ENCODE measurements around the gene PFDN1. TPM values are rescaled to one million over a fixed set of nuclear protein-coding genes. Genes with fewer than 3 reads are reported as not detected.
A peak's percentile ranks its signal among the peaks of the same experiment; 100 is the strongest.

PFDN1 gene
- total RNA-seq, 2 experiments from 2014 or later = 49.1 to 50.6 TPM

DNA sequence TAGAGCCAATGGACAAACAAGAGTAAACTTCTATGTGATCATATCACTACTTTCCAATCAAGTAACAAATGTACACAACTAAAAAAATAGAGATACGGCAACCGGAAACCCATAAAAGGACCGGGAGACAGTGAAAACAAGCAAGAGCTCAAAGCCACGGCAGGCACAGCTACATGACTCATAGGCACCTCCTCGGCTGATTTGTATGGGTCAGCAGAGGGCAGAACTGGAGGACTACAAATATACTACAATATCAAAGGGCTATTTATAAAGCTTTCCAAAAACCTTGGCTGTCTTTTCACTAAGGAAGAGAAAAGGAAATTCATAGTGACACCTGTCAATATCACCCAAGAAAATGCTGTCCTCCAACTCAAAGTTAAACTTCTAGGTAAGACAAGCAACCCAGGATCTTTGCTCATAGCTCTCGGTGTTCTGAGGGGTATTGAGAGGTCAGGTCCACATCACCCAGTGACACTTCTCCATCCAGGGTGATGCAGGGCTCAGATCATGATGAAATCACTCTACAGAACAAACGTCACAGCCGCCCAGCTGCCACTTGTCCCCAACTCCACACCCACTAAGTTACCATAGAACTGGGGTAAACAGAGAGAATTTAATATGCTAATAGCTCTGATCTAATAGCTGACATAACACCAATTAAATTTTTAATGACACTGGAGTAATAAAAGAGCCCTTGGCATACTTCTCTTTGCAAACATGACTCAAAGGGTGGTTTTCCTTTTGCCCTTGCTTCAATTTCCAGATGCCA is 41.3 kb downstream of the PFDN1 start:
- DNase-seq = no peak
- CTCF ChIA-PET = interaction anchor here (13.9 to 26.2 kb wide), 2 partner anchors 18 to 84 kb away, joined by 144 to 874 read pairs; partner anchors contain the start of gene HBEGF
- no peaks in the 10 kb centered on the region for H3K9me3 Mint-ChIP-seq
- POLR2A ChIA-PET = interaction anchor here (0.8 to 1.9 kb wide), 2 partner anchors 9 to 86 kb away, joined by 3 to 5 read pairs; no protein-coding TSS in a partner anchor
- TF ChIP-seq, protein P1, sequence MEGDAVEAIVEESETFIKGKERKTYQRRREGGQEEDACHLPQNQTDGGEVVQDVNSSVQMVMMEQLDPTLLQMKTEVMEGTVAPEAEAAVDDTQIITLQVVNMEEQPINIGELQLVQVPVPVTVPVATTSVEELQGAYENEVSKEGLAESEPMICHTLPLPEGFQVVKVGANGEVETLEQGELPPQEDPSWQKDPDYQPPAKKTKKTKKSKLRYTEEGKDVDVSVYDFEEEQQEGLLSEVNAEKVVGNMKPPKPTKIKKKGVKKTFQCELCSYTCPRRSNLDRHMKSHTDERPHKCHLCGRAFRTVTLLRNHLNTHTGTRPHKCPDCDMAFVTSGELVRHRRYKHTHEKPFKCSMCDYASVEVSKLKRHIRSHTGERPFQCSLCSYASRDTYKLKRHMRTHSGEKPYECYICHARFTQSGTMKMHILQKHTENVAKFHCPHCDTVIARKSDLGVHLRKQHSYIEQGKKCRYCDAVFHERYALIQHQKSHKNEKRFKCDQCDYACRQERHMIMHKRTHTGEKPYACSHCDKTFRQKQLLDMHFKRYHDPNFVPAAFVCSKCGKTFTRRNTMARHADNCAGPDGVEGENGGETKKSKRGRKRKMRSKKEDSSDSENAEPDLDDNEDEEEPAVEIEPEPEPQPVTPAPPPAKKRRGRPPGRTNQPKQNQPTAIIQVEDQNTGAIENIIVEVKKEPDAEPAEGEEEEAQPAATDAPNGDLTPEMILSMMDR (IDR thresholded peaks at IDR 0.05) = no peak
- H3K27ac Mint-ChIP-seq = no peak overlapping the region
- H3K4me3 Mint-ChIP-seq = no peak overlapping the region
- ATAC-seq = peak; percentile 64
- peaks cover 50% of the 10 kb centered on the region for H3K4me1 Mint-ChIP-seq (ENCODE audit: low read depth)
- peaks cover 29% of the 10 kb centered on the region for H3K36me3 Mint-ChIP-seq (ENCODE audit: low read depth)
- intact Hi-C loops (cut with micrococcal nuclease) = no loop called here
- H3K27me3 Mint-ChIP-seq = no peaks in the 10 kb centered on the region

DNA sequence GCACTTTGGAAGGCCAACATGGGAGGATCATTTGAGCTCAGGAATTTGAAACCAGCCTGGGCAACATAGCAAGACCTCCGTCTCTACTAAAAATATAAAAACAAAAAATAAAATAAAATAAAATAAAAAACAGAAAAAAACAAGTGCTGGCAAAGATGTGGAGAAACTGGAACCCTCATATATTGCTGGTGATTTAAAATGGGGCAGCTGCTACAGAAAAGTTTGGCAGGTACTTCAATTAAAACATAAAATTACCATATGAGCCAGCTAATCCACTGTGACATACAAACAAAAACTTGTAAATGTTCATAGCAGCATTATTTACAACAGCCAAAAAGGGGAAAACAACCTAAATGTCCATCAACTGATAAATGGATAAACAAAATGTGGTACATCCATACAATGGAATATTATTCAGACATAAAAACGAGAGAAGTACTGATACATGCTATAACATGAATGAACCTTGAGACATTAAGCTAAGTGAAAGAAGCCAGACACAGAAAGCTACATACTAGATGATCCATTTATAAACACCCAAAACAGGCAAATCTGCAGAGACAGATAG is 42.7 kb downstream of the PFDN1 start:
- H3K27me3 Mint-ChIP-seq = no peaks in the 10 kb centered on the region
- H3K4me3 Mint-ChIP-seq = no peak overlapping the region
- peaks cover 29% of the 10 kb centered on the region for H3K36me3 Mint-ChIP-seq (ENCODE audit: low read depth)
- intact Hi-C loops (cut with micrococcal nuclease) = no loop called here
- TF ChIP-seq, protein P1 (IDR thresholded peaks at IDR 0.05) = no peak
- ChIA-PET CTCF (interaction anchor here (1.1 to 26.2 kb wide), 4 partner anchors 9 to 86 kb away, joined by 3 to 874 read pairs (median 74); partner anchors contain the start of gene HBEGF), POLR2A (no interaction called here)
- ATAC-seq (no peak), DNase-seq (no peak)
- H3K4me1 Mint-ChIP-seq (ENCODE audit: low read depth) = peaks cover 36% of the 10 kb centered on the region
- H3K9me3 Mint-ChIP-seq = no peaks in the 10 kb centered on the region
- H3K27ac Mint-ChIP-seq = no peak overlapping the region

DNA sequence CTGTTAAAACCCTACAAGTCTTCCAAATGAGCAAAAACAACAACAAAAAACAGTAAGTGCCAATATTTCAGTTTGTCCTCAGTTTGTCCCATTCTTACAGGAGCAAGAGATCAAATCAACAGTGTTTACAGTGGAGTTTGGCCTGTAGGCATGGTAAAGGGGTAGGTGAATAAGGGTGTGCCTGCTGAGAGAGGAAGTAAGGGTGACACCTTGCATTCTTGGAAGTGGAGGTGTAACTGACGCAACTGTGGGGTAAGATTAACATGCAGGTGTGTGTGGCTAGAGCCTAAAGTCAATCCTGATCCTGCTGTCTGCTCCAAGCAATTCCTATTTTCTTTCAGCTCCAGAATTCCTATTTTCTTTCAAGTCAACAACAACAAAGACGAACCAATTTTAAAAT is 43.4 kb downstream of the PFDN1 start:
- DNase-seq (peak; percentile 23), ATAC-seq (peak; percentile 63)
- CTCF ChIA-PET = interaction anchor here (1.5 to 26.2 kb wide), 3 partner anchors 9 to 86 kb away, joined by 4 to 874 read pairs (median 144); partner anchors contain the start of gene HBEGF
- no peaks in the 10 kb centered on the region for H3K9me3 Mint-ChIP-seq
- POLR2A ChIA-PET = no interaction called here
- H3K4me3 Mint-ChIP-seq = no peak overlapping the region
- H3K27me3 Mint-ChIP-seq = no peaks in the 10 kb centered on the region
- intact Hi-C loops (cut with micrococcal nuclease) = no loop called here
- peak overlapping the region; percentile 53 for H3K27ac Mint-ChIP-seq
- TF ChIP-seq, protein P1 (IDR thresholded peaks at IDR 0.05) = no peak
- H3K36me3 Mint-ChIP-seq (ENCODE audit: low read depth) = peaks cover 29% of the 10 kb centered on the region
- peaks cover 33% of the 10 kb centered on the region for H3K4me1 Mint-ChIP-seq (ENCODE audit: low read depth)

DNA sequence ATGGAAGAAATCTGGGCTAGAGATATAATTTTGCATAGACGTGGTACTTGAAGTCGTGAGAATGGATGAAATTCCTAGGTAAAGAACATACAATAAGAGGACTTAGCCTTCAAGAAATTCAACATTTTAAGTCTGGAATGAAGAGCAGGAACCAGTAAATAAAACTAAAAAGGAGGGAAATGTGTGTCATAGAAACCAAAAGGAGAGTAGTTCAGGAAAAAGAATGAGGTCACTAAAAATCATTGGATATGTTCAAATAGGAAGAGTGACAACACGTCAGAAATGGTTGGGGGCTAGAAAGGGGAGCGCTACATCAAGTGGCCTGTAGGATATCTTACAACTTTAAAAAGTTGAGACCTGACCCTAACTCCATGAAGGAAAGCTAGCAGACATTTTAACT is 44.0 kb downstream of the PFDN1 start:
- TF ChIP-seq, protein P1 (IDR thresholded peaks at IDR 0.05) = no peak
- ChIA-PET CTCF (interaction anchor here (1.1 to 26.2 kb wide), 4 partner anchors 10 to 114 kb away, joined by 3 to 874 read pairs (median 74); partner anchors contain the start of gene HBEGF), POLR2A (no interaction called here)
- ATAC-seq = no peak
- Mint-ChIP-seq H3K9me3 (no peaks in the 10 kb centered on the region), H3K4me1 (ENCODE audit: low read depth) (peaks cover 29% of the 10 kb centered on the region), H3K27me3 (no peaks in the 10 kb centered on the region), H3K27ac (peak overlapping the region; percentile 53), H3K4me3 (no peak overlapping the region), H3K36me3 (ENCODE audit: low read depth) (peaks cover 26% of the 10 kb centered on the region)
- intact Hi-C loops (cut with micrococcal nuclease) = no loop called here
- DNase-seq = no peak

DNA sequence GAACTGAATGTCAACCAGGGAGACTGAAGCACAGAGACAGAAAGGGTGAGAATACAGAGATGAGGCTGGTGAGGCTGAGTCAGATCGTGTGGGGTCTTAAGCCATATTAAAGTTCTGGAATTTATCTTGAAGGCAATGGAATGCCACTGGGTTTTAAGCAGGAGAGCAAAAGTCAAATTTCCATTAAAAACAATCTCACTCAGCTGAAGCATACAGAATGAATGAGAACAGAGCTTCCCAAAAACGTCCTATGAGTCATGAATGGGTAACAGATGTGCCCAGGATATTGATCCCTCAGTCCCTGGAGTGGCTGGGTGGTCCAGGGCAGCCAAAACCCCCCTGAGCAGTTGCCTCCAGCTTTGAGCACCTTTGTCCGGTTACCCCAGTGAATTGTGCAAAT is 44.9 kb downstream of the PFDN1 start:
- no peaks in the 10 kb centered on the region for H3K9me3 Mint-ChIP-seq
- TF ChIP-seq, protein P1 (IDR thresholded peaks at IDR 0.05) = no peak
- ATAC-seq (no peak), DNase-seq (no peak)
- H3K4me1 Mint-ChIP-seq (ENCODE audit: low read depth) = peaks cover 29% of the 10 kb centered on the region
- ChIA-PET CTCF (interaction anchor here (1.1 to 26.2 kb wide), 4 partner anchors 10 to 115 kb away, joined by 3 to 874 read pairs (median 74); partner anchors contain the start of gene HBEGF), POLR2A (interaction anchor here (1.3 kb wide), 1 partner anchor 9 kb away, joined by 3 read pairs; no protein-coding TSS in a partner anchor)
- intact Hi-C loops (cut with micrococcal nuclease) = no loop called here
- H3K4me3 Mint-ChIP-seq = no peak overlapping the region
- H3K27me3 Mint-ChIP-seq = no peaks in the 10 kb centered on the region
- no peak overlapping the region for H3K27ac Mint-ChIP-seq
- H3K36me3 Mint-ChIP-seq (ENCODE audit: low read depth) = peaks cover 28% of the 10 kb centered on the region

Data from activated CD8-positive, alpha-beta T cell treated with anti-CD3 and anti-CD28 coated beads for 36 hours (primary cell).